Stimulated activated CD4-positive, alpha-beta T cell treated with anti-CD3 and anti-CD28 coated beads, Interleukin-15, amount 100 ng/mL, for 24 hours (primary cell): ENCODE data around the gene LBP.
"Not testable (repeated sequence)": the region's sequence is repeated elsewhere in the genome, so short reads cannot be mapped to it uniquely, and the experiment has no call there.

Source experiments
- DNase-seq: peaks from one replicate; pipeline ENCODE4 v3.0.0-alpha.2; 2020

LBP gene

GRCh38 chr20:38350879-38351775, 4.8 kb downstream of the LBP start:
- DNase-seq = no peak

- no peak for DNase-seq
Observed at GRCh38 chr20:38353316-38353715, 7.0 kb downstream of the LBP start.

GRCh38 chr20:38354227-38354626, 7.9 kb downstream of the LBP start:
- DNase-seq = no peak

GRCh38 chr20:38355161-38356012, 9.1 kb downstream of the LBP start:
- DNase-seq = no peak

GRCh38 chr20:38357653-38358207, 11.4 kb downstream of the LBP start:
- no peak for DNase-seq

- no peak for DNase-seq
Observed at GRCh38 chr20:38358556-38358955, 12.3 kb downstream of the LBP start.

- no peak for DNase-seq
Observed at GRCh38 chr20:38363004-38363747, 16.9 kb downstream of the LBP start.

GRCh38 chr20:38369389-38369788, 23.1 kb downstream of the LBP start:
- no peak for DNase-seq

GRCh38 chr20:38372806-38373205, 26.5 kb downstream of the LBP start:
- DNase-seq = no peak

GRCh38 chr20:38373231-38373867, 27.1 kb downstream of the LBP start:
- DNase-seq = no peak

GRCh38 chr20:38373898-38374297, 27.6 kb downstream of the LBP start:
- no peak for DNase-seq

- no peak for DNase-seq
Observed at GRCh38 chr20:38377039-38377685, 30.9 kb downstream of the LBP start.

GRCh38 chr20:38377838-38378237, 31.6 kb downstream of the LBP start:
- not testable (repeated sequence) for DNase-seq

GRCh38 chr20:38383147-38383546, 36.9 kb downstream of the LBP start:
- no peak for DNase-seq

GRCh38 chr20:38386004-38386403, 39.7 kb downstream of the LBP start:
- no peak for DNase-seq

GRCh38 chr20:38386851-38387250, 40.6 kb downstream of the LBP start:
- DNase-seq = no peak

- DNase-seq = no peak
Observed at GRCh38 chr20:38387953-38388352, 41.7 kb downstream of the LBP start.

- DNase-seq = no peak
Observed at GRCh38 chr20:38392356-38392755, 46.1 kb downstream of the LBP start.

GRCh38 chr20:38393259-38393658, 47.0 kb downstream of the LBP start:
- DNase-seq = no peak

GRCh38 chr20:38395165-38395564, 48.9 kb downstream of the LBP start:
- no peak for DNase-seq

- not testable (repeated sequence) for DNase-seq
Observed at GRCh38 chr20:38395751-38396395, 49.6 kb downstream of the LBP start.
